HepG2 (cell line): Measurements from ENCODE around the gene RAB3B. TPM values are rescaled to one million over a fixed set of nuclear protein-coding genes. Genes with fewer than 3 reads are reported as not detected.

Experiments used
- ATAC-seq: fragments of 200-7000 bp; cut with Tn5 transposase; 3 replicates; pipeline ENCODE4 v1.9.1; 2020; ENCODE audit warnings: mild to moderate bottlenecking, moderate library complexity
- BruUV-seq: library from RNA; stranded (reverse); fragments of 400-500 nt; replicated peaks from 2 replicates; lab custom pipeline; 2021; lab: Mats Ljungman, UMichigan
- CTCF ChIA-PET: fragments of 300-600 bp; formaldehyde crosslinking; extraction: SDS; loops from one replicate; lab custom pipeline; 2021; ENCODE audit warnings: low total read pairs, inconsistent platforms, low intra/inter-chr PET ratio; lab: Yijun Ruan, JAX
- POLR2A ChIA-PET: fragments of 350-600 bp; sonication (Branson Sonifier 250); formaldehyde crosslinking; loops from one replicate; lab custom pipeline; 2020; ENCODE audit warnings: antibody characterized with exemption, inconsistent platforms; lab: Yijun Ruan, JAX
- DNase-seq: peaks from one replicate; pipeline ENCODE4 v3.0.0-alpha.2; 2015; ENCODE audit warnings: low spot score
- FAIRE-seq: peaks from 3 replicates; lab custom pipeline; 2011; peaks lifted over from hg19 to GRCh38; lab: Jason Lieb, UNC
- H2AFZ ChIP-seq: one replicate; pipeline ENCODE4 v1.6.1; 2011; ENCODE audit warnings: low read length, inconsistent platforms
- H3K27ac ChIP-seq: fragments of 300-600 bp; 3 replicates; pipeline ENCODE4 v1.8.0; 2011; ENCODE audit warnings: mixed run types, mild to moderate bottlenecking, mixed read lengths, low read length, inconsistent platforms; ENCODE audit not compliant: insufficient read depth; ENCODE audit errors: extremely low read length
- H3K27me3 ChIP-seq, 2 experiments: fragments of 200-600 bp in 1 of 2; 2 replicates in 1 of 2; 3 replicates in 1 of 2; pipeline versions ENCODE4 v1.6.0 to v1.8.0; 2011; ENCODE audit warnings: low read length in 2 of 2, mild to moderate bottlenecking in 2 of 2, moderate library complexity in 2 of 2, inconsistent platforms in 1 of 2; ENCODE audit not compliant: insufficient read depth in 2 of 2, control insufficient read depth in 1 of 2
- H3K36me3 ChIP-seq, 2 experiments: fragments of 200-600 bp in 1 of 2; replicated peaks in 1 of 2; 2 replicates in 1 of 2; 3 replicates in 1 of 2; pipeline versions ENCODE4 v1.5.1 to v1.8.0; 2011; ENCODE audit warnings: low read length in 2 of 2, inconsistent platforms in 1 of 2; ENCODE audit not compliant: insufficient read depth in 2 of 2, control insufficient read depth in 1 of 2
- H3K4me1 ChIP-seq: 2 replicates; pipeline ENCODE4 v1.5.1; 2012; ENCODE audit warnings: low read length, inconsistent platforms; ENCODE audit not compliant: insufficient read depth
- H3K4me2 ChIP-seq: 2 replicates; pipeline ENCODE4 v1.6.0; 2011; ENCODE audit warnings: low read depth, low read length, inconsistent platforms
- H3K4me3 ChIP-seq, 3 experiments: fragments of 200-600 bp in 1 of 3; sonication (generic), shearing (Covaris generic) in 1 of 3; replicated peaks in 1 of 3; 2 replicates each; pipeline ENCODE4 v1.5.1; 2011 to 2016; ENCODE audit warnings: low read length in 3 of 3, inconsistent platforms in 2 of 3, low read depth in 2 of 3, mild to moderate bottlenecking in 2 of 3, control low read depth in 1 of 3, mixed read lengths in 1 of 3; ENCODE audit not compliant: insufficient read depth in 1 of 3
- H3K79me2 ChIP-seq: one replicate; pipeline ENCODE4 v1.6.1; 2011; ENCODE audit warnings: low read length, inconsistent platforms; ENCODE audit not compliant: insufficient read depth
- H3K9ac ChIP-seq: 2 replicates; pipeline ENCODE4 v1.6.0; 2011; ENCODE audit warnings: mild to moderate bottlenecking, low read depth, low read length, inconsistent platforms; ENCODE audit not compliant: insufficient read depth
- H3K9me3 ChIP-seq: 2 replicates; pipeline ENCODE4 v1.5.1; 2012; ENCODE audit warnings: mild to moderate bottlenecking, low read length
- H4K20me1 ChIP-seq: 2 replicates; pipeline ENCODE4 v1.6.0; 2011; ENCODE audit warnings: inconsistent platforms, mild to moderate bottlenecking, low read length, moderate library complexity; ENCODE audit not compliant: insufficient read depth
- ARHGAP35 ChIP-seq: sonication (generic); formaldehyde crosslinking; IDR thresholded peaks from 2 replicates; pipeline ENCODE4 v1.9.0; 2022; ENCODE audit warnings: mild to moderate bottlenecking, inconsistent platforms, moderate library complexity, missing genetic modification reagents, borderline replicate concordance
- CCAR2 ChIP-seq: fragments of 200-400 bp; formaldehyde crosslinking; optimal IDR thresholded peaks from 2 replicates; pipeline ENCODE3; 2018; ENCODE audit warnings: low read depth, mild to moderate bottlenecking, low read length, moderate library complexity
- ETV5 ChIP-seq: IDR thresholded peaks from 2 replicates; pipeline ENCODE4 v1.6.1; 2018; ENCODE audit warnings: missing biosample characterization, missing genetic modification reagents, inconsistent platforms, borderline replicate concordance
- KDM5B ChIP-seq: sonication (generic); formaldehyde crosslinking; IDR thresholded peaks from 2 replicates; pipeline ENCODE4 v1.4.0; 2020; ENCODE audit warnings: missing genetic modification reagents, mild to moderate bottlenecking, borderline replicate concordance
- KMT2B ChIP-seq: IDR thresholded peaks from 2 replicates; pipeline ENCODE4 v1.6.1; 2016; ENCODE audit warnings: missing genetic modification reagents, missing compliant biosample characterization
- MAX ChIP-seq: IDR thresholded peaks from 2 replicates; pipeline ENCODE4 v1.6.1; 2012; ENCODE audit warnings: inconsistent platforms
- MTA3 ChIP-seq: sonication (generic); formaldehyde crosslinking; IDR thresholded peaks from 2 replicates; pipeline ENCODE4 v1.4.0; 2020; ENCODE audit warnings: missing genetic modification reagents
- NFE2L1 ChIP-seq: sonication (generic); formaldehyde crosslinking; IDR thresholded peaks from 2 replicates; pipeline ENCODE4 v1.4.0; 2020; ENCODE audit warnings: missing genetic modification reagents, mild to moderate bottlenecking, borderline replicate concordance
- RBM39 ChIP-seq: fragments of 200-400 bp; formaldehyde crosslinking; IDR thresholded peaks from one replicate; pipeline ENCODE4 v1.6.1; 2018; ENCODE audit warnings: antibody characterized with exemption, mild to moderate bottlenecking, low read depth, low read length; ENCODE audit not compliant: poor library complexity, severe bottlenecking
- ZNF207 ChIP-seq: fragments of 450-650 bp; IDR thresholded peaks from 2 replicates; pipeline ENCODE4 v1.6.1; 2016; ENCODE audit warnings: antibody characterized with exemption, borderline replicate concordance
- ZNF276 ChIP-seq: sonication (generic); formaldehyde crosslinking; IDR thresholded peaks from 2 replicates; pipeline ENCODE4 v1.4.0; 2020; ENCODE audit warnings: mild to moderate bottlenecking, low read depth, missing genetic modification reagents
- ZNF33B ChIP-seq: sonication (generic); formaldehyde crosslinking; IDR thresholded peaks from 2 replicates; pipeline ENCODE4 v1.5.1; 2020; ENCODE audit warnings: mild to moderate bottlenecking, missing genetic modification reagents
- ZNF431 ChIP-seq: sonication (generic); formaldehyde crosslinking; IDR thresholded peaks from 2 replicates; pipeline ENCODE4 v1.9.0; 2022; ENCODE audit warnings: missing genetic modification reagents, low read depth, mild to moderate bottlenecking, borderline replicate concordance
- ZNF747 ChIP-seq: sonication (generic); formaldehyde crosslinking; IDR thresholded peaks from 2 replicates; pipeline ENCODE4 v1.8.1; 2023; ENCODE audit warnings: missing genetic modification reagents, mild to moderate bottlenecking, borderline replicate concordance
- WGBS: methylation state at CpG from one replicate; pipeline ENCODE4 v1.1.6; 2017; ENCODE audit warnings: low lambda C conversion rate; 5-methylcytosine and 5-hydroxymethylcytosine counted together
- in situ Hi-C: cut with HindIII; loops from 2 replicates; pipeline ENCODE4 v1.10.0; 2017; ENCODE audit warnings: low pct_unique_long_range_greater_than_20kb; ENCODE audit not compliant: extremely low pct_ligation_motif_present
- intact Hi-C: fragments of 100-400 bp; cut with micrococcal nuclease; formaldehyde crosslinking; loops from one replicate; pipeline ENCODE4 v1.10.0; 2022; ENCODE audit not compliant: unreplicated experiment
- polyA plus RNA-seq, 8 experiments: library from polyadenylated mRNA; depleted of rRNA in 3 of 8; stranded (reverse) in 7 of 8; unstranded in 1 of 8; fragments of >200 nt; fragmentation: Illumina TruSeq in 4 of 8; extraction: Trizol in 4 of 8; gene quantifications; 2 replicates each; pipeline versions ENCODE4 v1.2.1 to v1.2.3, GENCODE V29; 2011 to 2016; ENCODE audit warnings: low read depth in 4 of 8, missing spikeins in 1 of 8, mixed read lengths in 1 of 8; ENCODE audit not compliant: insufficient read depth in 1 of 8
- total RNA-seq, 5 experiments: library from RNA; depleted of rRNA; stranded (reverse); fragments of >200 nt; fragmentation: Illumina TruSeq; extraction: Trizol; gene quantifications; 2 replicates each; pipeline ENCODE4 v1.2.3, GENCODE V29; 2016; ENCODE audit warnings: low read depth in 1 of 5

Gene RAB3B
- total and polyA plus RNA-seq, 2 of the 13 experiments (the other 11 are each of a cell fraction or from before 2014, with no cell fraction given) = 1.0 to 1.2 TPM

GRCh38 chr1:51955797-51956527, 34.5 kb downstream of the RAB3B start:
- Histone ChIP-seq H4K20me1 (no peaks in the 10 kb centered on the region), H3K4me2 (no peak overlapping the region), H3K36me3 (no peaks in the 10 kb centered on the region), H3K9ac (no peak overlapping the region), H2AFZ (no peak overlapping the region), H3K27me3 (0 out of 5 replicates have a peak, but pooled peaks cover 0 to 1% of the 10 kb centered on the region in 2 experiments), H3K4me3 (no peak overlapping the region), H3K4me1 (no peaks in the 10 kb centered on the region), H3K27ac (no peak overlapping the region), H3K9me3 (no peaks in the 10 kb centered on the region), H3K79me2 (no peaks in the 10 kb centered on the region)
- BruUV-seq = no TSS peak
- ATAC-seq (no peak), DNase-seq (no peak), FAIRE-seq (no peak)
- 61% methylated on average over 4 of the region's 4 CpGs for WGBS
- TF ChIP-seq RBM39 (no peak), NFE2L1 (CRISPR knock-in tag) (no peak), ETV5 (no peak)
- ChIA-PET POLR2A (no interaction called here), CTCF (no interaction called here)
- in situ Hi-C loops = no loop called here
- intact Hi-C loops = no loop called here

GRCh38 chr1:51954783-51955182, 35.7 kb downstream of the RAB3B start:
- Histone ChIP-seq H3K27ac (no peak overlapping the region), H3K27me3 (no peaks in the 10 kb centered on the region), H3K4me1 (no peaks in the 10 kb centered on the region)
- POLR2A ChIA-PET = no interaction called here
- TF ChIP-seq ZNF207 = no peak
- TF ChIP-seq ZNF431 (CRISPR knock-in tag) = no peak
- TF ChIP-seq ARHGAP35 = no peak
- no peak for TF ChIP-seq ZNF747
- TF ChIP-seq CCAR2 = no peak
- TF ChIP-seq ETV5 = no peak
- TF ChIP-seq MAX = no peak
- TF ChIP-seq KDM5B (CRISPR knock-in tag) = no peak
- no peak for TF ChIP-seq ZNF276 (CRISPR knock-in tag)
- TF ChIP-seq ZNF33B (CRISPR knock-in tag) = no peak
- TF ChIP-seq MTA3 (CRISPR knock-in tag) = no peak
- TF ChIP-seq KMT2B (CRISPR knock-in tag) = no peak
- TF ChIP-seq, all 625 proteins: peak for 0
- FAIRE-seq (no peak), DNase-seq (no peak), ATAC-seq (no peak)
- CTCF ChIA-PET = no interaction called here
- Histone ChIP-seq H2AFZ (no peak overlapping the region), H3K9me3 (peaks cover 3% of the 10 kb centered on the region; the same call in 1 of the 2 replicates), H3K36me3 (no peaks in the 10 kb centered on the region), H3K4me3 (no peak overlapping the region), H3K9ac (no peak overlapping the region), H4K20me1 (no peaks in the 10 kb centered on the region), H3K79me2 (no peaks in the 10 kb centered on the region), H3K4me2 (no peak overlapping the region)
- in situ Hi-C loops = no loop called here
- intact Hi-C loops = no loop called here
- no TSS peak for BruUV-seq
- WGBS = 66% methylated on average over 7 of the region's 7 CpGs
